ENCODE data around the gene ATP9A.

The ATP9A gene

DNA sequence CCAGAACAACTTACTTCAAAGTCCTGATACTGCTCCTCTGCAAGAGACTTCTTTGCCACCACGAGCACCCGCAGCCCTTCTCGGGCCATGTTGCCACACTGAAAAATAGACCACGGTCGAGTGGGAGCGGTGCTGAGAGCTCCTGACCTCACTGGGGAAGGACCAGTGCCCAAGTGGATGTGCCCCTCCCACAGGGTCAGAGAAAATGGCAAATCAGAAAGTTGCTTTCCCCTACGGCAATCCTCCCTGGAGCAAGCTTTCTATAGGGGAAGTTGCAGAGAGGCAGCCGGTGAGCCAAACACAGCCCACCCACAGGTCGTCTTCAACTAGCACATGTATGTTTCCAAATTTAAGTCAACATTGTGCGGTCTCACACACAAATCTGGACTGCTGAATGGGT, 140.6 kb downstream of the ATP9A start:
- FAIRE-seq (no peak), DNase-seq (ENCODE audit: insufficient read length, low spot score) (no peak)
- no peak for TF ChIP-seq POLR2A (IDR thresholded peaks at IDR 0.05; ENCODE audit: low read depth, low read length)

DNA sequence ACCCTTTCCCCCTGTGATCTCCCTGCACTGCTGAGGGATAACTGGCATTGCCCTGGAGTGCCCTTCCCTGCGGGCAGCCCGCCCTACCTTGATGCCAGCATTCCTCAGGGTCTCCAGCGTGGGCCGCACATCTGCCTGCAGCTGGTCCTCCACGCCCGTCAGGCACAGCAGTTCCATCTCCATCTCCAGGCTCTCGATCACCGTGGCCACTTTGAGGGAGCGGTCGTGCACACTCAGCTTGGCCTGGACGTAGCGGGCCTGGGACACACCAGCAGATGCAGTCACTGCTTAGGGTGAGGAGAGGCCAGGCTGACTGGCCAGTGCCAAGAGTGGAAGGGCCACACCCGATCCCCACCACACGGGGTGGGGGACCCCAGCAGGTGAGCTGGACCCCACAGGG, 143.1 kb downstream of the ATP9A start:
- no peak for DNase-seq (ENCODE audit: insufficient read length, low spot score)
- no peak for TF ChIP-seq POLR2A (IDR thresholded peaks at IDR 0.05; ENCODE audit: low read depth, low read length)
- FAIRE-seq: no peak

DNA sequence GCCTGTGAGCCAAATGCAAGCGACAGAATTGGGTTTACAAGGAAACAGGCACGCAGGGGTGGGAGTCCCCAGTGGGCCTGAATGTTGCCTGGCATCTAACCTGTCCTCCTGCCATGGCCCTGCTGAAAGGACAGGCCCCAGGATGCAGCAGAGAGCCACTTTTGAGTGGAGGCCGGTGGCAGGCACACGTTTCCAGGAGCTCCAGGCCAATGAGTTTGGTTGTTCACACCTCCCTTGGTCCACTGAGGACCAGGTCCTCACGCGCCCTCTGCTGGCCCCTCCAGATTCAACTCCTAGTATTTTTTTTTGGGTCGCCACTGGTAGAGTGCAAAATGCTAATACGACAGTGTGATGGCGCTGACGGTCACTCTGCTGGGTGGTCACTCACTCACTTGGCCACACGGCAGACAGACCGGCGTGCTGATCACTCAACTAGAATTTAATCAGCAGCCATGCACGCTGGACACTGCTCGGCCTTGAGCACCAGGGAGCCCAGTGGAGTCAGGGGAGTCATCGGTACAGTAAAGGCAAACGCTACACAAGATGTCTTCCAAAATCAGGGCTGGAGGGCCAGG, 143.9 kb downstream of the ATP9A start:
- FAIRE-seq (no peak), DNase-seq (ENCODE audit: insufficient read length, low spot score) (peak; percentile 65)
- TF ChIP-seq POLR2A (IDR thresholded peaks at IDR 0.05; ENCODE audit: low read depth, low read length): no peak

DNA sequence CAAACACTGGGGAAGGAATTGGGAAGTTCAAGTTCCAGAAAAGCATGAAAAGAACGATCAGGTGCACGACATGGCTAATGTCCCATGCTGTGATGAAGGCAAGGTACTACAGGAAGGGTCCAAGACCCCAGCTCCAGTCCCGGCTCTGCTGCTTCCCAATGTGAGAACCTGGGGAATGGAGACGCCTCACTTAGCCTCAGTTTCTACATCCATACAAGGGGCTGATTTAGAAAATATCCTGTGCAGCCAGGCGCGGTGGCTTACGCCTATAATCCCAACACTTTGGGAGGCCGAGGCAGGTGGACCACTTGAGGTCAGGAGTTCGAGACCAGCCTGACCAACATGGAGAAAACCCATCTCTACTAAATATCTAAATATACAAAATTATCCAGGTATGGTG, 144.9 kb downstream of the ATP9A start:
- DNase-seq (ENCODE audit: insufficient read length, low spot score) (no peak), FAIRE-seq (no peak)
- TF ChIP-seq POLR2A (IDR thresholded peaks at IDR 0.05; ENCODE audit: low read depth, low read length): no peak

DNA sequence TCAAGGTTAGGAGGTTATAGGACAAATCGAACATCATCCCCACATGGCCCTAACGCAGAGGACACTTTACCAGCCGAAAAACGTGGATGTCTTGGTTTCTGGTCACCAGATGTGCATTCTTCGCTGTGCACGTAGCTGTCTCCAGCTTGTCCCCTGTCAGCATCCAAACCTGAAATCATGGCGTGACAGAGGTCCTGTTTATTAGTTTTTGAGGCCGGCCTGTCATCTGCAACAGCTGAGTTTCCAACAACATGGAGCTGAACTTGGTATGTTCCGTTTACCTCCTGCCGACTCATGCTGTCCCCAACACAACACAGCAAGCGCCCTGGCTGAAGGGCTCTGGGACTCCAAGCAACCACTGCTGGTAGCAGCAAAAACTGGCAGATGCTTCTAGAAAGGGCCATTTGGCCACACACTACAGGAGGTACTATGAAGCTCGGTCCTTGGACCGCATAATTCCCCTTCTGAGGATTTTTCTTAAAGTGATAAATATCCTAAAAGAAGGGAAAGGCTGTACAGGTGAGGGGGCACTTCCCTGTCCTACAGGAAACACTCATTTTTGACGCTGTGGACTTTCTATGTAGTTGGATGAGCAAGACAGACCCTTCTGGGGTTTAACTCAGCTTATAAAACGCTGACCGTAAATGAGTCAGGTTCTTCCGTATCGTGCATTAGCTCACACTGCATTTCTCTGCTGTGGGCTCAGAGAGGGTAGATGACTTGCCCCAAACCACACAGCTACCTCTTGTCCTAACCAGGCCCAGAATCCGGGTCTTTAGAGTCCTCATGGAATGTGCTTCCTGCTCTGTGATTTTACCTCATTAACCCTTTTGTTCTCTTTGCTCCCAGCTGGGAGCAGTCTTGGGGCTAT, 146.0 kb downstream of the ATP9A start:
- no peak for DNase-seq (ENCODE audit: insufficient read length, low spot score)
- FAIRE-seq: no peak
- no peak for TF ChIP-seq POLR2A (IDR thresholded peaks at IDR 0.05; ENCODE audit: low read depth, low read length)

DNA sequence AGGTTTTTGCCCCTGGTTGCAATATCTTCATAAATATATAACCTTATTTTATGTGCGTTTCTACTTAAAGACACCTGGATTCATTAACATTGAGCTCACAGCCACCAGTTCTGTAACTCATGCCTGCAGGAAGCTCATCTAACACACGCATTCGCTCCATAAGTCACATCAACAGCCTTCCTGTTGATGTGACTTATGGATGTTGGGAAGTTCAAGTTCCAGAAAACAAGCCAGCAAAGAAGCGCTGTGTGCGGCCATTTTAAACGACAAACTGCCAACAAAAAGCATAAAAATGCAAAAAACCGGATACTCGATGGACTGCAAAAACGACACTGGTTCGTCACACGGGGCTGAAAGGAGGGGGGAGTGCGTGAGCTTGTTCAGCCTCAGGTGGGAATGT, 147.8 kb downstream of the ATP9A start:
- no peak for TF ChIP-seq POLR2A (IDR thresholded peaks at IDR 0.05; ENCODE audit: low read depth, low read length)
- no peak for FAIRE-seq
- DNase-seq (ENCODE audit: insufficient read length, low spot score): no peak

DNA sequence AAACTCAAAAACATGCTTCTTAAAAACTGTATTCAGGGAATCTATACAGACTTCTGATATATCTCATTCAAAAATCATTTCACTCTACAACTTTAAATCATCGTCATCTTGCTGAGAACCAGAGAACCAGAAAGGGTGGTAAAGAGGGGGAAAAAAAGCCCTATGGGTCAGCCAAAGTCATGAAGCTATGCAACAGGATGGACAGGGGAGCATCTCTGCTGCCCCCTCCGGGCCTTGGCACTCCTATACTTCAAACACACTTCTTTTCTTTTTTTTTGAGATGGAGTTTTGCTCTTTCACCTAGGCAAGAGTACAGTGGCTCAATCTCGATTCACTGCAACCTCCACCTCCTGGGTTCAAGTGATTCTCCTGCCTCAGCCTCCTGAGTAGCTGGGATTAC, 152.1 kb downstream of the ATP9A start:
- no peak for DNase-seq (ENCODE audit: insufficient read length, low spot score)
- no peak for FAIRE-seq

DNA sequence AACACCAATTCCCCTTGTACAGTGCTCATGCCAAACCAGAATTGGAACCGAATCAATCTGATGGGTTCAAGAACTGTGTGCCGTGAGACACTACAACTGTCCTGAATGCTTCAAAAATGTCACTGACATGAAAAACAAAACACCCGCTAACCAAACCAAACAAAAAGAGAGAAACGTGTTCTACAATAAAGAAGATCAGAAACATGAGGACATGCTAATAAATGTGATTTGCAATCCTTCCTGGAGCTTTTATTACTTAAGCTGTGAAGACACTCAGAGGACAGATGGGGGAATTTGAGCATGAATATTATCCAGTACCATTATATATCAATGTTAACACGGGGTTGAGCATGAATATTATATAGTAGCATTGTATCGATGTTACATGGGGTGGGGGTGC, 153.5 kb downstream of the ATP9A start:
- TF ChIP-seq POLR2A (IDR thresholded peaks at IDR 0.05; ENCODE audit: low read depth, low read length): no peak
- FAIRE-seq (no peak), DNase-seq (ENCODE audit: insufficient read length, low spot score) (no peak)

More for the DNA sequence above, 152.1 kb downstream of the ATP9A start:
- no peak for TF ChIP-seq POLR2A (IDR thresholded peaks at IDR 0.05; ENCODE audit: low read depth, low read length)

DNA sequence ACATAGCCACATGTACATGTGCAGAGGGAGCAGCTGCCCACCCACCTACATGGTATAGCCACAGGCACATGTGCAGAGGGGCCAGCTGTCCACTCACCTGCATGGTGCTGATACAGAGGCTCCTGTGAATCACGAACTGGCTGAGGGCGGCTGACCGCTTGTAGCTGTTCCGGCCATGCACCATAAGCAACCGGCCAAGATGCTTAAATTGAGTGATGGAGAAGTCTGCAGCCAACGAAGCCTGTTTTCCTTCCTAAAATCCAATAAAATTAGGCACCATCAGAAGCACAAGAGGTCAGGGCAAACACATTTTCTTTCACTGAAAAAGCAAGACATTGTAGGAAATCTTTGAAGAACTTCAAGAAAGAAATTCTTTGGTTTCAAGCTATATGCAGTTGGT, 154.6 kb downstream of the ATP9A start:
- TF ChIP-seq POLR2A (IDR thresholded peaks at IDR 0.05; ENCODE audit: low read depth, low read length): no peak
- FAIRE-seq (no peak), DNase-seq (ENCODE audit: insufficient read length, low spot score) (no peak)

DNA sequence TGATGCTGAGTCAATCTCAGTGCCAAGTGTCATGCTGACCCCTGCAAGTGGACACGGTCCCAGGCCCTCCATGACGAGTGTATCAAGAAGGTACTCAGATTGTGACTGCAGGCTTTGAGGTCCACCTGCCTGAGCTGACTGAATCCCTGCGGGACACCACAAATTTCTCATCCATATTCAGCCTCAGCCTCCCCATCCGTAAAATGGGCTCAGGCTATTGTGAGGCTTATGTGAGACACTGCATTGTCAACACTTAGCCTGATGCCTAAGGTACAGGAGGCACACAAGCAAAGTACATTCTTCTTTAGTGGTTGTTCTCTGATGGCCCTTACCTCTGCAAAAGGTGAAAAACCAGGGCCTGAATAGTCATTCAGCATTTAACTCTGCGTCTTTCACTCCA, 155.3 kb downstream of the ATP9A start:
- DNase-seq (ENCODE audit: insufficient read length, low spot score) (no peak), FAIRE-seq (no peak)
- TF ChIP-seq POLR2A (IDR thresholded peaks at IDR 0.05; ENCODE audit: low read depth, low read length): no peak

DNA sequence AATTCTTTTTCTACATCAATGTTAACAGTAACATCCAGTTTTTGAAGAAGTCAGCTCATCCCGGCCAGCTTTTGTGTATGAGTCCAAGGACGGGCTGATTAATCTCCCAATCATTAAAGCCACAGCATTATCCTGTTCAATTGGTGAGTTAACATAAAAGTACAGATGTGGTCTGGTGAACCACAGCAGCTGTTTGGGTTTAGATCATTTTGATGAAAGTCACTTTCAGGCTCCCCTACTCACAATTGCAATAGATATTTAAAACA, 156.6 kb downstream of the ATP9A start:
- DNase-seq (ENCODE audit: insufficient read length, low spot score): no peak
- FAIRE-seq: no peak
- TF ChIP-seq POLR2A (IDR thresholded peaks at IDR 0.05; ENCODE audit: low read depth, low read length): no peak

DNA sequence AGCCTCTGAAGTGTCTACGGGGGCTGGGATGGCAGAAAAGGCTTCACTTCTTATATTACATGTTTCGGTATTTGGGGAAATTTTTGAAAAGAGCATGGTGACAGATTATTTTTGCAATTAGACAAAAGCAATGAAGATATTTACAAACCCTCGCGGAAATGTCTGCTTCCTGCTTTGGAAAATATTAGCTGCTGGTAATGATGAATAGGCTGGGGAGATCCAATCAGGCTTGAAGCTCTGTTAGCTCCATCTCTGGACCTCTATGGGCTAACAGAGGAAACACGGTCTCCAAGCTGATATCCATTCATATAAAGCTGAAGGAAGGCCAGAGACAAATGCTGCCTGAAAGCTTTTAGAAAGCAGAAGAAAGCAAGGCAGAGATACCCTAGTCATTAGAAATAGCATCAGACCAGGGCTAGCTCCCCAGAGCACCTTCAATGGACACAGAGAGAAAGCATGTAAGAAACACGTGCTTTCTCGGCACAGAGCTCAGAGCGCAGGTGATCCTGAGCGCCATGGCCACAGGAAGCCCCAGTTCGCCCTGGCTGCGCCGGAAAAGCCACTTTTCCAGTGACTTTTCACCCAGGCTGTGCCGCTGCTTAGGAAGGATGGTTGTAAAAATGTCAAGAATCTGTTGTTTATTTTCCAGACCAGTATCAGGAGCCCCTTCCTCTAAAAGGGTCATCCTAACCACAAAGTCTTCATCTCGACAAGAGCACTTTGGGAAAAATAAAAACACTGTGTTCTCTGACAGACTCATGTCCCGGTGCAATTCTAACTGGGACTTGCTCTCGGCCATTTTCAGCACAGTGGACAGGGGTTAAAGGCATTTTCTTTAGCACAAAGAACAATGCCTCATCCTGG, 157.2 kb downstream of the ATP9A start:
- no peak for DNase-seq (ENCODE audit: insufficient read length, low spot score)
- no peak for TF ChIP-seq POLR2A (IDR thresholded peaks at IDR 0.05; ENCODE audit: low read depth, low read length)
- no peak for FAIRE-seq

DNA sequence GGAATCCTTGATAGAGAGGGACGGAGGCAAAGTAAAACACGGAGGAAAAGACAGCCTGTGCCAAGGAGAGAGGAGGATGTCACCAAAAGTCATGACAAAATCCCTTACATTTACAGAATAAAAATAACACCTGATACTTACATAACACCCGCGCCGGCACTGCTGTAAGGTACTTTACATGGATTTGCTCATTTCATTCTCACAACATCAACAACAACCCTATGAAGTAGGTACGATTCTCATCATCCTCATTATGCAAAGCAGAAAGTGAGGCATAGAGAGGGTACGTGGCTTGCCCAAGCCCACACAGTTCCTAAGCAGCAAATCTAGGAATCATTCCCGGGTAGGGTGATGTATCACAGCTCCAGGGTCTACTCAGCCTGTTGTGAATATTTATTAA, 158.1 kb downstream of the ATP9A start:
- no peak for TF ChIP-seq POLR2A (IDR thresholded peaks at IDR 0.05; ENCODE audit: low read depth, low read length)
- FAIRE-seq: no peak
- no peak for DNase-seq (ENCODE audit: insufficient read length, low spot score)

DNA sequence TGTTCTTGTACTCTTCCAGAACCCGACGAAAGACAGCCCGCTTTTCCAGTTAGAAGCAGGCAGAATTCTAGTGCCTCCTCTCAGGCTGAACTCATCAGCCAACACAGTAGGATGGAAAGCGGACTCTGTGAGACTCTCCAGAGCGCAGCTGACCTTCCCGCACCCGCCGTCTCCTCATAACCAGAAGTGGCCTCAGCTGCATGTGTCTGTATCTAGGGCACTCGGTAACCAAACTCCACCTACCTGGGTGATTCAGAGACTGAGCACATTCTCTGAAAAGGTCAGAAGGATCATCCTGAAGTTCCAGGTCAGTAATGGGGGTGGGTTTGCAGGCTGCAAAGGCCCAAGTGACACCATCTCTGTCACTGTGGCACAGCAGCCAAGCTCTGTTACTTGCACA, 158.9 kb downstream of the ATP9A start:
- FAIRE-seq (no peak), DNase-seq (ENCODE audit: insufficient read length, low spot score) (no peak)
- no peak for TF ChIP-seq POLR2A (IDR thresholded peaks at IDR 0.05; ENCODE audit: low read depth, low read length)

All from H54 (cell line).